GM13977 (cell line): Measurements from ENCODE around the gene RNH1.

Source experiments
- DNase-seq: peaks from one replicate; pipeline ENCODE4 v3.0.0; 2012; ENCODE audit warnings: low spot score
- CTCF ChIP-seq: IDR thresholded peaks from 2 replicates; pipeline ENCODE4 v1.5.1; 2012; ENCODE audit warnings: mild to moderate bottlenecking, control low read depth; ENCODE audit not compliant: insufficient read depth; ENCODE audit errors: extremely low read depth, missing control alignments
- in situ Hi-C: fragments of 300-500 bp; cut with MboI; formaldehyde crosslinking; loops from one replicate; pipeline ENCODE4 v1.12.0; 2022; ENCODE audit warnings: low sequenced_read_pairs, low pct_unique_long_range_greater_than_20kb, mixed read lengths, inconsistent platforms; ENCODE audit not compliant: unreplicated experiment

RNH1 gene

GRCh38 chr11:553083-553987, 46.3 kb upstream of the RNH1 start:
- in situ Hi-C loops: loop anchor here (10.0 kb wide), 1 partner anchor 161 kb away; no protein-coding TSS in a partner anchor
- no peak for DNase-seq
- TF ChIP-seq CTCF: no peak

GRCh38 chr11:551596-551995, 44.6 kb upstream of the RNH1 start:
- in situ Hi-C loops: loop anchor here (10.0 kb wide), 1 partner anchor 163 kb away; no protein-coding TSS in a partner anchor
- no peak for DNase-seq
- no peak for TF ChIP-seq CTCF

GRCh38 chr11:551131-551530, 44.1 kb upstream of the RNH1 start:
- no peak for TF ChIP-seq CTCF
- in situ Hi-C loops: loop anchor here (10.0 kb wide), 1 partner anchor 164 kb away; no protein-coding TSS in a partner anchor

DNA sequence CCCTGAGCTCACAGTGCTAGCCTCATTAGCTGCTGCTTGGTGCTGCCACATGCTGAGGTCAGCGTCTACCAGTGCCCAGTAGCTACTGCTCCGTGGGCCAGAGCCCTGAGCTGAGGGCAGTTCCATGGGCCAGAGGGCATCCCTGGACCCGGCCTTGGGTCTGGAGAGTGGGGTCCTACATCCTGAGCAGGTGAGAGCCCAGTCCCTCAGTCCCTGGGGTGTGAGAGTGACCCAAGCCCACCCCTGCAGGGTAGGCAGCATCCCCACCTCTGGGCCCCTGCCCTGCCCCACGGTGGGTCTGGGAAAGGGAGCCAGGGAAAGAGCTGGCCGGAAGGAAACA, 43.7 kb upstream of the RNH1 start:
- in situ Hi-C loops: loop anchor here (10.0 kb wide), 1 partner anchor 164 kb away; no protein-coding TSS in a partner anchor
- DNase-seq: no peak
- TF ChIP-seq CTCF: no peak

More at GRCh38 chr11:551131-551530, 44.1 kb upstream of the RNH1 start:
- DNase-seq: no peak

DNA sequence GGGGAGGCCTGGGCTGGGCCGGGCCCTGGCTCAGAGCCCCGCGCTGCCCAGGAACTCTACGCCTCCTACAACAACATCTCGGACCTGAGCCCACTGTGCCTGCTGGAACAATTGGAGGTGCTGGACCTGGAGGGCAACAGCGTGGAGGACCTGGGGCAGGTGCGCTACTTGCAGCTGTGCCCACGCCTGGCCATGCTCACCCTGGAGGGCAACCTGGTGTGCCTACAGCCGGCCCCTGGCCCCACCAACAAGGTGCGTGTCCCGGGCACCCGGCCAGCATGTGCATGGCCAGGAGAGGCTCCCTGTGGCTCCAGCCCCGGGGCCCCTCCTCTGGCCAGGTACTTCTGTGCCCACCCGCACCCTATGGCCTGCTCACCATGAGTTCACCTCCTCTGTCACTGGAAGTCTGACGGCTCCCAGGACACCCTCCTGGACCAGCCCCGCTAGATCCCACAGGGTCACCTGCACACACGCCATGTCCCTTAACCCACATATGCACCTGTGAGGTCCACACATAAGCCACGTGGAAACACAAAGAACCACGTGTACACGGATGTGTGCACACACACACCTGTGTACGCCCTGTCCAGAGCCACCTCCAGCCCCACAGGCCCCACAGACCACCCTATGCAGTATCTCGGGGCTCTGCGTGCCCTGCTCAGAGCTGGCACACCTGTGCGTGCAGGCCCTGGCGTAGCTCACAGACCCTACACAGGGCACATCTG, 43.1 kb upstream of the RNH1 start:
- no peak for TF ChIP-seq CTCF
- no peak for DNase-seq
- in situ Hi-C loops: loop anchor here (10.0 kb wide), 1 partner anchor 165 kb away; no protein-coding TSS in a partner anchor

DNA sequence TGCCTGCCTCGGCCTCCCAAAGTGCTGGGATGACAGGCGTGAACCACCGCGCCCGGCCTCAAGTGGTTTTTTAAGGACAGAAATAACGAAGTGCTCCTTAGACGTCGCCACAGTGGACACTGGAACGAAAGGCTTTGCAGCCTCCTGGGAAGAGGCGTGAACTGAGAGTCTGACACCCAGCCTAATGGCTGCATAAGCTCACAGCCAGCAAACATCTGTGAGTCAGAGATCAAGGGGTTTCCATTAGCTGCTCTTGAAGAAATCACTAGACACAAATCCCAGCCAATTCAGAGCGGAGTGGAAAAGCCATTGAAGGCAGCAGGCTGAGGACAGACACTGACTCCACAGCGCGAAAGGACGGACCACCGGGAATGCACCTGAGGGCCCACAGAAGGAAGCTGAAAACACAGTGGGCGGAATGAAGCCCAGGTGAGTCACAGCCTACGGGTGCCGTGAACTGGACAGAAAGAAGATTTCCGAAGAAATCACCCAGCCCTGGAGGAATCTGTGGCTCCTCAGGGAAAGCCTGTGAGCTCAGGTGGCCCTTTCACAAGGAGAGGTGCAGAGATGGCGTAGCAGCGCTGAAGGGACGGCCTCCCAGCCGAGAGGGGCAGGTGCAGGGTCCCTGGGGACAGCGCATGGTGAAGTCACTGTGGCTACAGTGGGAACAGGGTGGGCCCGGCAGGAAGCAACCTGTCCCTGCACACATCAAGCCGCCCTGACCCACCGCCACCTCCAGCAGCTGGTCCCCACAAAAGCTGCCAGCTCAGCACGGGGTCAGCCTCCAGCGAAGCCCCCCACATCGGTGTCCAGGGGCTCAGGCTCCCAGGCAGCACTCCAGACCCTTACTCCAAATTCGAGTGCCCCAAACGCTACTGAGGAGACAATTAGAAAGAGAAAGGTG, 41.9 kb upstream of the RNH1 start:
- DNase-seq: no peak
- no peak for TF ChIP-seq CTCF
- in situ Hi-C loops: no loop called here
